ENCODE data around the gene RPP25L. TPM values are rescaled to one million over a fixed set of nuclear protein-coding genes. Genes with fewer than 3 reads are reported as not detected.

The RPP25L gene
- total RNA-seq, 1 donor from 2014 or later, result 22.4 TPM

DNA sequence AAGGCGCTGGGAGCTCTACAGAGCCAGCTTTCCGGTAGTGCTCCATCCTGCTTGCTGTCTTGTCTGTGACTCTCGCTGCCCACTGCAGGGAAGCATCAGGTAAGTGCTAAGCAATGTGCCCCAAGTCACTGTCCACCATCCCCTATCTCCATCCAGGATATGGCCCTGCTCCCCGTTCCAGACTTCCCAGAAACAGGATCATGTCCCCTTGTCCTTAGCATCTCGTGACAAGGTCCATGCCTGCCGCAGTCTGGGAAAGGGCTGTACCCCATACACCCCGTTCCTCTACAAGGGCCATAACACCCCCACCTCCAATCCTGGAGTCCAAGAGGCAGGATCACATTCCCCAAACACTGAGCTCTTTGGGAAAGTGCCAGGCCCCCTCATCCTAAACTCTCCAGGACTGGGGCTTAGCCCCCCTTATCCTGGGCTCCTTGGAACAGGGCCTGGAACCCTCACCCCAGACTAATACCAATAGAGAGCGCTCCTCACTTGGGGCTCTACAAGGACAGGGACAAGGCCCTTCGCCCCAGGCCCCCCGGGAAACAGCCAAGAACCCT lies 566 bp downstream of the RPP25L start:
- DNase-seq (ENCODE audit: low read depth, low spot score), result no peak

DNA sequence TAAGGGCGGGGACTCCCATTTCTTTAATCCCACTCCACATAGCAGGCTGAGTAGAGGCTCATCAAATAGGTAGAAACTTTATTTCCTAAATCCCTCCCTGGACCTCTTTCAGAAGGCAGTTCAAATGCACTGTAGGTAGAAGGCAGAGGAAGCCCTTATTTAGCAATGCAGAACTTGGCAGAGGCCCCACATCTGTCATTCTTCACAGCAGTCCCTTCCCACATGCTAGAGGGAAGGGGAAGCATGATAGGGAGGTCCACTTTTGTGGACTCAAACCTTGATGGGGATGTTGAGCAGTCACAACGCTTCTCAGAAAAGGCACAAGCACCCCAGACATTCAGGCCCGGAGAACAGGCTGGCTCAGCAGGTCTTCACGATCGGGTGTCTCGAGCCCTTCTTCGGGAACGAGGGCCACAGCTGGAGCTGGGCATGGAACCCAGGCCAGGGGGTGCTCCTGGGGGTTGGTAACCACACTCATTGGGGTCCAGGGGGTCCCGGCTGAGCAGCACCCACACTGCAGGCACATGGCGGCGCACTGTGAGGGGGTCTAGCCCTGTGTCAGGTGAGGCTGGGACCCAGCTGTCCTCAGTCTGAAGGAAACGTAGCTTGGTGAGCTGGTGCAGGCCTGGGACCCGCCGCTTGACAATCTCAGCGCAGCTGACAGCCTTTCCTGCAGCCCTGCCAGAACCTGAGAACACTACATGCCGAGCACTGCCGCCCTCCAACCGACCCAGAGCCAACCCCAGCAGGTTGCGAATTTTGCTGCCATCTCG lies 1.3 kb downstream of the RPP25L start:
- DNase-seq (ENCODE audit: low read depth, low spot score), result no peak

DNA sequence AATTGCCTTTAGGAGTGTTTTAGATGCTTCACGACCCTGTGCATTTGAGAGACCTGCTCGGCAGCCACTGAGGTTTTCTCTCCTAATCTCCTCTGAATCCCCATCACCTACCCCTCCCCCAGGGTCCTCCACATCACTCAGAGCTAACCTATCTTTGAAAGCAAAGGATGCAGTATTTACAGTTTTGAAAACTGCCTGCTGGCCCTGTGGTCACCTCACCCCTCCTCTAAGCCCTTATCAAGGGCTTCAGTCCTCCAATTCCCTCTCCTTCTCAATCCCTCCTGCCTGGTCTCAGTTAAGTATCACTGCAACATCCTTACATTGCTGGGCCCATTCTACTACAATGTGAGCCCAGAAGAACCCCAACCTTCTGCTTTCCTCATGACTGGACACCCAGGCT lies 4.6 kb downstream of the RPP25L start:
- DNase-seq (ENCODE audit: low read depth, low spot score), result no peak

DNA sequence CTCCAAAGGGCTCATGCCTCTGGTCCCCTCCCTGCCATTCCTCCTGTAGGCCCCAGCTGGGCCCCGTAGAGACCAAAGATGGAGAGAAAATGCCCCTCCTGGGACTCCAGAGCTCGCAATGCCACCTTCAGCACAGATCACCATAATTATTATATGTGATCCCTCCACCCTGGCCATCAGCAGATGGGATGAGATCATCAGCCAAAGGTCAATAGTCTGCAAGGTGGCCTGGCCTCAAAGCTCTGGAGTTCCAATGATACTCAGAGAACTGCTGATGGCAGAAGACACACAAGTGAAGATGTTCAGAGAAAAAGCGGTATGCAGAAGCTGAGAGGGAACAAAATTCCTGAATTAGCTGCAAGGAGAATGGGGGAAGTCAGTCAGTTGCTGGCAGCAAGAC lies 5.0 kb downstream of the RPP25L start:
- no peak for DNase-seq (ENCODE audit: low read depth, low spot score)

DNA sequence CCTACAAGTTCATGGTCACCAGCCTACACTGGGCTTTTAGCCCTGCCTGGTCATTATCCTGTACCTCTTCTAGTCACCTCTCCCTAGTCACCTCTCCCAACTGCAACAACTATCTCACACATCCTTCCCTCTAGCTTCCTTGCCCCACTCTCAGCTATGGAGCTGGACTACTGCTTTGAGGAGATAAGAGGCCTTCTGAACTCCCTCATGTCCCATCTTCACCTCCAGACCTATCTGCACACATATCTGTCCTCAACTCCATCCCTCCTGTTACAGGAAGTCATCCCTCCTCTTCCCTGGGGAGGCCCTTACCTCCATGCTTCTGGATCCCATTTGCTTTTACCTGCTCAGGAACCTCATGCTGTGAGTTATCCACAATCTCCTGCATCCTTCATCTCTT lies 5.7 kb downstream of the RPP25L start:
- no peak for DNase-seq (ENCODE audit: low read depth, low spot score)

DNA sequence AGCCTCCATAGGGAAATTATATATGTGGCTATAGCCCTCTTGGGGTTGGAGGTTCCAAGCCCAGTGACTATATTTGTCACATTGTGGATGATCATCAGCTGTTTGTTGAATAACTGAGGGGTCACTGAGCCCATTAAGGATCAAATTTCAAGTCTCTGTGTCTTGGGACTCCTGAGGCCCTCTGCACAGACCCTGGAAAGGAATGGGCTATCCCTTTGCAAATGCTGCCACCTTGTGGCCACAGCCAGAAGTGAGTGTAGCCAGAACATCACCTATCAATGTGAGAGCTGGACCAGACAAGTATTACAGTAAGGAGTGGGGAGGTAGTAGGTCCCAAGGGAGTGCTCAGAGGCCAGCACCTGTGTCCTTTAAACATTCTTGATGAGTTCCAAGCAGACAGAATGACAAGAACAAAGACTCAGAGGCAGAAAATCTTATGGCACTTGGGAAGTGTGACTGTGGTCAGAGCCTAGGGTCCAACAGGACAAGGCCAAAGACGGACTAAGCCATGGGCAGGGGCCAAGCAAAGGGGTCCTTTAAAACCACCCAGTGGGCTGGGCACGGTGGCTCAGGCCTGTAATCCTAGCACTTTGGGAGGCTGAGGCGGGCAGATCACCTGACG lies 8.2 kb downstream of the RPP25L start:
- DNase-seq (ENCODE audit: low read depth, low spot score), result no peak

DNA sequence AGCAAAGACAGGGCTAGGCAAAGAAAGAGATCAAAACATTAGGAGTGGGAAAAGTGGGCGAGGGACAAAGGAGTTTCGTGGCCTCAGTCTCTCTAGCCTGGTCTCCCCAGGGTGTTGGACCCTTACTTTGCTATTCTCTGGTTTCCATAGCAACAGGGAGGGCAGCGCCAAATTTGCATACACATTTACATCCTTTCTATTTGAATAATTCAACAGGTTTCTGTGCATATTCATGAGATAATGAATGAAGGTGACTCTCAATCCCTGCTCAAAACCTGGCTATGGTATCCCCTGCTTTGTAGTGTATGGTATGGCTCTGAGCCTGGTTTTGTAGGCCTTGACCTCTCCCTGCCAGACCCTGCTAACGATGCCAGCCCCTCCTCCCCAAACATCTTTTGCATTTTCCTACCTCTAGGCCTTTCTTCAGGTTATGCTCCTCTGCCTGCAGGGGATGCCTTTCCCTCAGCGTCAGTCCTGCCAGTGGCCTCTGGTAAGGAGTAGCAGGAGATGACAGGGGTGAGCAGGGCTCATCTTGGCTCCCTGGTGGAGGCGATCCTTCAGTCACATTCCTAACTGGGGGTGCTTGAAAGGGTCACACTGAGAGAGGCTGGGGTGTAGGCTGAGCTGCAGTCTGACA lies 9.8 kb downstream of the RPP25L start:
- DNase-seq (ENCODE audit: low read depth, low spot score), result no peak

DNA sequence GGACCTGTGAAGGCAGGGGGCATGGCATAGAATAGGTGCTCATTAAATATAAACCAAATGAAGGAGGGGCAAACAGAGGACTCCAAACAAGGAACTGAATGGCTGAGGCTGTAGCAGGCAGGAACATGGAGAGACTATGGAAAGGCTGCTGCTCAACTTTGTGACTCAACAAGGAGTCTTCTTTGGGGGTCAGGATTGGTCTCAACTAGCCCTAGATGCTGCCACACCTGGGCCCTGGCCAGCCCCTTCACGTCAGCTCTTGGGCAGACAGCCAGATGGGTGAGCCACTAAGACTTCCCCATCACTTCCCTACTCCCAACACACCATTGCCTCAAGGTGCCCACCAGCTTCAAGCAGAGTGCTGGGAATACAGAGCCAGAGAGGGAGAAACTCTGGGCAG lies 11.0 kb downstream of the RPP25L start:
- no peak for DNase-seq (ENCODE audit: low read depth, low spot score)

DNA sequence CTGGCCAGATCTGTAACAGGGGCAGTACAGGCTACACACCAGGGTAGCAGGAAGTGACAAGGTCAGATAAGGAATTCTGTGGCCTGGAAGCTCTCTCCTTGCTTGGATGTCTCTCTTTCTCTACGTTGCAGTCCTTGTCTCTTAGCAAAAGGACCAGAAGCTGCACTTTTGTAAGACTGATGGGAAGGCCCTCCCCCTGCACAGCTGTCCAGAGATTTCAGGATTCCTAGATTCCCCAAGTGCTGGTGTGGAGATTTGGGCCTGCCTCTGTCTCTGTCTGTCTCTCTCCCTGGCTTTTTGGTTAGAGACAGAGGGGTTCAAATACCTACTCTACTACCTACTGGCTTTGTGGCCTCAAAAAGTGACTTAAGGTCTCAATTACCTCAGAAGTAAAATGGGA lies 12.4 kb downstream of the RPP25L start:
- no peak for DNase-seq (ENCODE audit: low read depth, low spot score)

DNA sequence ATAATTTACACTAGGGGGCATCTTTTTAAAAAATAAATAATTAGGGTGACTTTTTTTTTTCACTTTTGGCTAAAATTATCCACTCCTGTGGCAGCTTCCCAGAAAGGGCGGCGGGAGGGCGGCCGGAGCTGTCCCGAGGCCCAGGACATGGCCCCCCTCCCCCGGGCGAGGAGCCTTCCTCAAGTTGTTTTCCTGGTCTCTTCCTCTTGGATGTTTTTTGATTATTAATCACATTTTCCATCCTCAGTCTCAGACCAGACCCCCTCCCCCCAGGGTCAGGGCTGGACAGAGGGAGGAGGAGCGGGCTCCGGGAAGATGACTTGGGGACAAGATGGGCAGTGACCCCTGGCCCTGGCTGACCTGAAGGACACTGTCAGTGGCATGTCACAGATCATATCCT lies 17.7 kb downstream of the RPP25L start:
- DNase-seq (ENCODE audit: low read depth, low spot score), result no peak

DNA sequence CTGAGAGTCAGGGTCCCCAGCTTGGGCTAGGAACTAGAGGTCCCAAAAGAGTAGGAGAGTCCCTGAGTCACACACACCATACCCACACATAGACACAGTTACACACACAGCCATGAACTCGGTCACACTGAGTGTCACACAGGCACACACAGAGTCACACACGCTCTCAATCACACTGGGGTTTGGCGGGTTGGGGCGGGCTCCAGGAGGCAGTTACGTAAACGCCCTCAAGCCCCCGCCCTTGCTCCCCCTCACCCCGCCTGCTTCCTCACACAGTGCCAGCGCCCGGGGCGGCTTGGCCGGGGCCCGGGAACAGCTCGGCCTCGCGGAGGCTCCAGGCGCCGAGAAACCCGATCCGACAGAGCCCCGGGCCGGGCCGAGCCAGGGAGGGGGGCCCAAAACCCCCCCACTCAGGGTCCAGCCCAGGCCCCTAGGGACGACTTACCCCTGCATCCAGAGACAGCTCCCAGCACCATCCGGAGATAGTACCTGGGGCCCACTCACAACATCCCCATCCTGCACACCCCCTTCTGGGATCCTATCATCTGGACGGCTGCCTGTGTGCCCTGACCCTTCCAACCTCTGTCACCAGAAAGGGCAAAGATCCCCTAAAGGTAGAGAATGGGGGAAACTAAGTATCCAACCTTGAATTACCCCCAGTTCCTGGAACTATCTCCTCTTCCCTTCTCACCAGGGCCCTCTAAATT lies 18.8 kb downstream of the RPP25L start:
- no peak for DNase-seq (ENCODE audit: low read depth, low spot score)

DNA sequence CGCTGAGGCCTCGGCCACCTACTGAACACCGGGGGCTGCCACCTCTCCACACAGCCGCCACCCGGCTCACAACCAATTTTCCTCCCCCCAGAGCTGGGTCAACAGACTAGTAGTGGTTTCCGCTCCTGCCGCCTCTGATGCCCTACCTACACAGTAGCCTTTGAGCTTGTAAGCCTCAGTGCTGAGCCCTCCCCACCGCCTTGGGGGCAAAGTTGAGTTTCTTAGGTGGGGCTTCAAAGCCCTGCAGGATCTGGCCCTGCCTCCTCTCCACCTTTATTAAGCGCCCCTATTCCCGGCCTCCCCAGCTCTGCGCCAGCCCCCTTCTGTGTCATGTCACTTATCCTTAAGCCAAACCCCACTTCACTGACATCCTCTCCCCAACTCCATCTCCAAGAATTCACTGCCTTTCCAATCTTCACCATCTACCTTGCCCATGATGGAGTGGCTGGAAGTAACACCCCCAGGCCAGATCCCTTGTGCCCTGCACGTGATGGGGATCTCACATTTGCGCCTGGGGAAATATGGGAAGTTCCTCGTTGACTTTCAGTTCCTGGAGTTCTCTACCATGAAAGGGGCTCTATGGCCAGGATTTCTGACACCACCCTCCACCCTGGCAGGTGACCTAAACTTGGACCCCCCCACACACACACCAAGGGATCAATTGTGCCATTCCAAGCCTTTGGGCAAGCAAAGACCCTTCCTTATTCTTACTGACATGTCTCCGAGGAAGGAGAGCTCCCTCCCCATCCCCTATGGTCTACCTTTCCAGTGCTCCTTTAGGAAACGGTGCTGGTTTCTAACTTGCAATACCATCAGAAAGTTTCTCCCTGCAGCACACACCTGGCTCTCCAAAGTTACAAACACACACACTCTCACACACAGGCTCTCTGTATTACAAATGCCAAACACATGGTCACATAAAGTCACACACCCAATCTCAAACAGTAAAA lies 19.7 kb downstream of the RPP25L start:
- no peak for DNase-seq (ENCODE audit: low read depth, low spot score)

DNA sequence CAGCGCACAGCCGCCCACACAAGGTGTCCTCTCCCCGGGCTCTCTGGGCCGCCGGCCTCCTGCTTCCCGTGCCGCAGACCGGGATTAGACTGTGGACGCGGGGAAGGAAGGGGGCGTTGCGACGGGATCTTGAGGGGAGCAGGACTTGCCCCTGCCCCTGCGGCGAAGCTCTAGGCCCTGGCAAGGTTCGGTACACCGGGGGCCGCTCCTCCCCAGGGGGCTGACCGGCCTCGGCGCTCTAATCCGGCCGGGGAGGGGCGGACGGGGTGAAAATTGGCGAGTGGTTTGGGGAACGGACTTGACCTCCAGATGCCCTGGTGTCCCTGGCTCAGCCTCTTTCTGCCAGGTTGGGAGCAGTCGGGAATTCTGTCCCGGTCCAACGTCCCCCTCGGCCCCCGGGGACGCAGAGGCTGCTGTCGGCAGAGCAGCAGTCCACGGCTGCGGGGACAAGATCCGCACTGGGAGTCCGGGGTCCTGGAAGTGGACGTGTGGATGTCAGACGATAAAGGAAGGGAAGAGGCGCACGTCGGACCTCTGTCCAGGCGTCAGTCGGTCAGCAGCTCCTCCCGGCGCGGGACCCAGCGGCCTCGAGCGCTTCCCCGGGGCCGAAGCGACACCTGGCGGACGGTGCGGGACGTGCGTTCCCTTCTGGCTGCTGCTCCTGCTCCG lies 20.5 kb downstream of the RPP25L start:
- DNase-seq (ENCODE audit: low read depth, low spot score), result no peak

DNA sequence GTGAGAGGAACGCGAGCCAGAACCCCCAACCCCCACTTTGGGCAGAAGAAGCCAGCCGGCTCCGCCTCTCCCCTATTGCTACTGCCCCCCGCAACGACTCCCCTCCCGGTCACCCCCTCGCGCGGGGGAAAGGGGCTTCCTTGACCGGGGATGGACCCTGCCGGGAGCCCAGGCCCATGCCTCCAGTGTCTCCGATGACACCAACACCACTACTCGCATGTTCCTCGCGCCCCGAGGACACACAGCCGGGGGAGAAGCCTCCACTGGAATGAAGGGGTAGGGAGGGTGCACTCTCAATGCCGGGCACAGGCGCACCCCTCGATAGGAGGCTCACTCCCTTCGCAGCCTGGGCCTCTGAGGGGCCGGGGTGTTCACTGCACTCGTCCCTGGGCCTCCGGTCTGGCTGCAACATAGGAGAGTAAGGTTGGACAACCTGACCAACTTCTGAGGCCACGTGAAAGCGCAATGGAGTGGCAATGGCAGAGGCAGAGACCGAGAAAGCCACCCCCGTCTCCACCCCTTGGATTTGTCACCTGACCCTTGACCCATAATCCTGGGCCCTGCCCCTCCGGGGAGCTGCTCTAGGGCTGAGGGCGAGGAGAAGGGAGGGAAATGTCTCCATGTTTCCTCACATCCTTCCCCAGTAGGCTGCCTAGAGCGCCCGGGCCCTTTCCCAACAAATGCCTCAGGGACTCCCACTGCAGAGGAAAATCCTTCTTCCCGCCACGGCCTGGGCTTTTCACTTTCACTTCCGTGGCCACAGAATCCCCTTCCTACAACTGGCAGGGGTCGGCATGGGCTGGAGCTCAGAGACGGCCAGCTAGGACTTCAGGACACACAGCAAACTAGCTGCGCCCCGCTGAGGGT lies 21.3 kb downstream of the RPP25L start:
- DNase-seq (ENCODE audit: low read depth, low spot score), result no peak

DNA sequence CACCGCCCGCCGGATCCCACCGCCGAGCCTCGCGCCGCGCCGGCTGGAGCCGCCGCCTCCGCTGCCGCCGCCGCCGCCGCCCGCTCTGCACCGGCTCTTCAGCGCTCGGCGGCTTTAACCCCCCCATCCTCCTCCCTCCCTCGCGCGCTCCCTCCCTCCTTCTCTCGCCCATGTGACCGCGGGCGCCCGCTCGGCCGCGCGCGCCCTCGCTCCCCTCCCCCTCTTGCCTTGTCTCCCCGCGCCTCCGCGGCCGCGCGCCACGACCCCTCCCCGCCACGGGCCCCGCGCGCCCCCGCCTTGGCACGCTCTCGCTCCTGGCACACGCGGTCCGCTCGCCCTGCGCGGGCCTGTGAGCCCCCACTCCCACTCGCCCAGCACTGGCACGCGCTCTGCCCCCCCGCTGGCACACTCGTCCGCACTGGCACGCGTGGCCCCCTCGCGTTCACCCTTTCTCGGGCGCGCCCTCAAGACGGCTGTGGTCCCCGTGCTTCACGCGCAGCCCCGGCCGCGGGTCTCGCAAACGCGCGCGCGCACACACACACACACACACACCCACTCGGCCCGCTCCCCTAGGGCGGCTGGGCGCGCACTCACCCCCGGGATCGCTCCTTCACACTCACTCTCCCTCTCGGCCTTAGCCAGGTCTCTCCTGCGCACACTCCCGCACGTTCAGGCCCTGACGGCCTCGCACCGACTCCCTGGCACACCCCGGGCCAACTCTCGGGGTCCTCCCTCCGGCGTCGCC lies 22.1 kb downstream of the RPP25L start, which contains the start of gene CNTFR:
Gene CNTFR (minus strand): TSS at position 89 of the 745 bp plus-strand sequence. CDS start 20,743 bp downstream, outside the sequence.
- DNase-seq (ENCODE audit: low read depth, low spot score), result no peak

DNA sequence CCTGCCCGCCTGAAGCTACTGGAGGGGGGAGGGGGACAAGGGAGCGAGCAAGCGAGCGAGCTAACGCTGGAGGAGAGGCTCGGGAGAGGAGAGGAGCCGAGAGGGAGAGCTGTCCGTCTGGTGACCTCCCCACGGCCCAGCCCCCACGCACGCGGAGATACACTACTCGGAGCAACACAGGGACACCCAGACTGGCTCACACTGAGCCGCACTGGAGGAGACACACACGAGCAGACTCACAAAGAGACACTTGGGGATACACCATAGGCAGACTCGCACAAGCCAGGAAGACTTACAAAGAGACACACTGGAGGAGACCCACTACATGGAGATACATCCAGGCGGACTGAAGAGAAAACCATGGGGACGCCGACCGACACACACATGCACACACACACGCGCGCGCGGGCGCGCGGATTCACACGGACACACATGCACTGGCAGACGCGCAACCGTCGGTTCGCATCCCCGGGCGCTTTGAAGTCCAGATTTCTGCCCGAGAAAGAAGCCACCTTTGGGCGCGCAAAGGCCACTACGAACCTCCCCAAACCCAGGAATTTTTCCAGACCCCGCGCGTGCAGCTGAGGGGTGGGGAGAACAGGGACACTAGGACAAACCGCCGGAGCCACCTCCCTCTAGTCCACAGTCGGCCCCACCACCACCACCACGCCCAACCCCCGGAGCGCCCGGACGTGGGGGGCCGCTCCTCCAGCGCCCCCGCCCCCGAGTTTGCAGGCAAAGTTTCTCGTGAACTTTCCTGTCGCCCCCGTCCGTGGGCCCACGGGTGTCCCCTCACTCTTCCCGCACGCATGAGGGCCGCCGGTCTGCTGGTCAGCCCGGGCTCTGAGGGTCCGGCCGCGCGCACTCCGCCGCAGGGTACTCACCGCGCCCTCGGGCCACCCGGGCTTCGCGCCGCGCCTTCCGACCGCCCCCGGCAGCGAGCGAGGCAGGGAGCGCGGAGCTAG lies 22.9 kb downstream of the RPP25L start:
- DNase-seq (ENCODE audit: low read depth, low spot score), result no peak

DNA sequence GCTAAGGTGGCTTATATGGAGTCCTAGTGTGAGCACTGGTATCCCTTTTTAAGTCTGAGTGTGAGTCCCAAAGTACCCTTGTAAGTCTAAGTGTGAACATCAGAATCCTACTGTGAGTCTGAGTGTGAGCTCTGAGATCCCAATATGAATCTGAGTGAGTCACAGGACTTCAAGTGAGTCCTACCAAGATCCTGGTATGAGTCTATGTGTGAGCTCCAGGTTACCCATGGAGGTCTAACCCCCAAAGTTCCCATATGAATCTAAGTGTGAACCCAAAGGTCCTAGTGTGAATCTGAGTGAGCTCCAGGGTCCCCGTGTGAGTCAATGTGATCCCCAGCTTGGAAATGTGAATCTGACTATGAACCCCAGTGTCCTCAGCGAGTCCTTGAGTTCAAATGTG lies 24.6 kb downstream of the RPP25L start:
- no peak for DNase-seq (ENCODE audit: low read depth, low spot score)

Measured in pulmonary artery endothelial cell (primary cell).